Endothelial cell (in vitro differentiated cells): ENCODE measurements around the gene MISP. TPM values are rescaled to one million over a fixed set of nuclear protein-coding genes. Genes with fewer than 3 reads are reported as not detected.

Source experiments
- DNase-seq: peaks from one replicate; pipeline ENCODE4 v3.0.0; 2021; ENCODE audit warnings: low spot score
- H3K27ac Mint-ChIP-seq: one replicate; pipeline ENCODE4 v1.8.0; 2021; ENCODE audit warnings: mixed read lengths, inconsistent platforms; ENCODE audit not compliant: unreplicated experiment
- H3K27me3 Mint-ChIP-seq: one replicate; pipeline ENCODE4 v1.8.0; 2021; ENCODE audit warnings: mild to moderate bottlenecking, moderate library complexity, mixed read lengths, inconsistent platforms; ENCODE audit not compliant: unreplicated experiment
- H3K36me3 Mint-ChIP-seq: one replicate; pipeline ENCODE4 v1.8.0; 2021; ENCODE audit warnings: mild to moderate bottlenecking, low read depth, mixed read lengths, inconsistent platforms; ENCODE audit not compliant: unreplicated experiment
- H3K4me1 Mint-ChIP-seq: one replicate; pipeline ENCODE4 v1.8.0; 2021; ENCODE audit warnings: mild to moderate bottlenecking, mixed read lengths, inconsistent platforms; ENCODE audit not compliant: unreplicated experiment
- H3K4me3 Mint-ChIP-seq: one replicate; pipeline ENCODE4 v1.8.0; 2021; ENCODE audit warnings: mild to moderate bottlenecking, mixed read lengths, inconsistent platforms; ENCODE audit not compliant: unreplicated experiment
- H3K9me3 Mint-ChIP-seq: one replicate; pipeline ENCODE4 v1.8.0; 2021; ENCODE audit warnings: mixed read lengths, inconsistent platforms; ENCODE audit not compliant: unreplicated experiment
- total RNA-seq: library from RNA; stranded (reverse); fragmentation: NEBNext Ultra II Directional; extraction: Animal tissue kit (Norgen Biotek cat#: 25700); gene quantifications from one replicate; pipeline ENCODE4 v1.2.1, GENCODE V29; 2021; ENCODE audit not compliant: unreplicated experiment
- TF ChIP-seq, protein P1 (sequence below): fragments of 200-600 bp; sonication (generic); IDR thresholded peaks from one replicate; pipeline ENCODE4 v1.5.0; 2021; ENCODE audit warnings: antibody characterized with exemption; ENCODE audit not compliant: unreplicated experiment

MISP gene
- total RNA-seq, 1 donor from 2014 or later: not detected

DNA sequence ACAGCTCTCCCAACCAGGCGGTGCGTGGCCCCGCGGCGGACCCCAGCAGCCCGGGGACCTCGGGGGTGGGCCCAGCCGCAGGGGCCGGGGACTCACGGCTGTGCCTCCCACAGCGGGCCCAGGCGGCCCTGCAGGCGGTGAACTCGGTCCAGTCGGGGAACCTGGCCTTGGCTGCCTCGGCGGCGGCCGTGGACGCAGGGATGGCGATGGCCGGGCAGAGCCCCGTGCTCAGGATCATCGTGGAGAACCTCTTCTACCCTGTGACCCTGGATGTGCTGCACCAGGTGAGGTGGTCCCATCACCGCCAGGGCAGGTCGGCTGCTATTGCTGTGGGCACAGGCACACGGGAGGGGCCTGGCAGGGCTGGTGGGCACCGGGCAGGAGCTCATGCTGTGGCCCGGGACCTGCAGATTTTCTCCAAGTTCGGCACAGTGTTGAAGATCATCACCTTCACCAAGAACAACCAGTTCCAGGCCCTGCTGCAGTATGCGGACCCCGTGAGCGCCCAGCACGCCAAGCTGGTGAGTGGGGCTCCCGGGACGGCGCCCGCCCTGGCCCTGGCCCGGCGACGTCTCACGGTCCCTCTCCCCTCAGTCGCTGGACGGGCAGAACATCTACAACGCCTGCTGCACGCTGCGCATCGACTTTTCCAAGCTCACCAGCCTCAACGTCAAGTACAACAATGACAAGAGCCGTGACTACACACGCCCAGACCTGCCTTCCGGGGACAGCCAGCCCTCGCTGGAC, 53.7 kb downstream of the MISP start:
- Mint-ChIP-seq H3K4me1 (peaks cover 33% of the 10 kb centered on the region), H3K27ac (no peak overlapping the region), H3K27me3 (peaks cover 41% of the 10 kb centered on the region), H3K36me3 (peaks cover 34% of the 10 kb centered on the region), H3K4me3 (no peak overlapping the region), H3K9me3 (no peaks in the 10 kb centered on the region)
- TF ChIP-seq, protein P1, sequence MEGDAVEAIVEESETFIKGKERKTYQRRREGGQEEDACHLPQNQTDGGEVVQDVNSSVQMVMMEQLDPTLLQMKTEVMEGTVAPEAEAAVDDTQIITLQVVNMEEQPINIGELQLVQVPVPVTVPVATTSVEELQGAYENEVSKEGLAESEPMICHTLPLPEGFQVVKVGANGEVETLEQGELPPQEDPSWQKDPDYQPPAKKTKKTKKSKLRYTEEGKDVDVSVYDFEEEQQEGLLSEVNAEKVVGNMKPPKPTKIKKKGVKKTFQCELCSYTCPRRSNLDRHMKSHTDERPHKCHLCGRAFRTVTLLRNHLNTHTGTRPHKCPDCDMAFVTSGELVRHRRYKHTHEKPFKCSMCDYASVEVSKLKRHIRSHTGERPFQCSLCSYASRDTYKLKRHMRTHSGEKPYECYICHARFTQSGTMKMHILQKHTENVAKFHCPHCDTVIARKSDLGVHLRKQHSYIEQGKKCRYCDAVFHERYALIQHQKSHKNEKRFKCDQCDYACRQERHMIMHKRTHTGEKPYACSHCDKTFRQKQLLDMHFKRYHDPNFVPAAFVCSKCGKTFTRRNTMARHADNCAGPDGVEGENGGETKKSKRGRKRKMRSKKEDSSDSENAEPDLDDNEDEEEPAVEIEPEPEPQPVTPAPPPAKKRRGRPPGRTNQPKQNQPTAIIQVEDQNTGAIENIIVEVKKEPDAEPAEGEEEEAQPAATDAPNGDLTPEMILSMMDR: no peak
- no peak for DNase-seq

DNA sequence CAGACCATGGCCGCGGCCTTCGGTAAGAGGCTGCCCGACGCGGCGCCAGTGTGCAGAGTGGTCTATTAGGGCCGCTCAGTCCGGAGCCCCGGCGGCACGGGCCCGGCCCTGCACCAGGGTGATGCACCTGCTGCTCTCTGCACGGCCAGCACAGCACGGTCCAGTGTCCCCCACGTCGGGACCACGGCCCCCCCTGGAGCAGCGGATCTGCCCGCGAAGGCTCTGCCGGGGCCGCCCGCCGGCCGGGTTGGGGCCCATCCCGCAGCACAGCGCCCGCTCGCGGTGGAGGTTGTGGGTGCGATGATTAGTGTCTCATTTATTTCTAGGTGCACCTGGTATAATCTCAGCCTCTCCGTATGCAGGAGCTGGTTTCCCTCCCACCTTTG, 54.2 kb downstream of the MISP start:
- H3K27ac Mint-ChIP-seq: no peak overlapping the region
- TF ChIP-seq, protein P1: no peak
- H3K36me3 Mint-ChIP-seq: peaks cover 36% of the 10 kb centered on the region
- no peaks in the 10 kb centered on the region for H3K9me3 Mint-ChIP-seq
- peaks cover 41% of the 10 kb centered on the region for H3K27me3 Mint-ChIP-seq
- peaks cover 28% of the 10 kb centered on the region for H3K4me1 Mint-ChIP-seq
- no peak for DNase-seq
- H3K4me3 Mint-ChIP-seq: no peak overlapping the region

DNA sequence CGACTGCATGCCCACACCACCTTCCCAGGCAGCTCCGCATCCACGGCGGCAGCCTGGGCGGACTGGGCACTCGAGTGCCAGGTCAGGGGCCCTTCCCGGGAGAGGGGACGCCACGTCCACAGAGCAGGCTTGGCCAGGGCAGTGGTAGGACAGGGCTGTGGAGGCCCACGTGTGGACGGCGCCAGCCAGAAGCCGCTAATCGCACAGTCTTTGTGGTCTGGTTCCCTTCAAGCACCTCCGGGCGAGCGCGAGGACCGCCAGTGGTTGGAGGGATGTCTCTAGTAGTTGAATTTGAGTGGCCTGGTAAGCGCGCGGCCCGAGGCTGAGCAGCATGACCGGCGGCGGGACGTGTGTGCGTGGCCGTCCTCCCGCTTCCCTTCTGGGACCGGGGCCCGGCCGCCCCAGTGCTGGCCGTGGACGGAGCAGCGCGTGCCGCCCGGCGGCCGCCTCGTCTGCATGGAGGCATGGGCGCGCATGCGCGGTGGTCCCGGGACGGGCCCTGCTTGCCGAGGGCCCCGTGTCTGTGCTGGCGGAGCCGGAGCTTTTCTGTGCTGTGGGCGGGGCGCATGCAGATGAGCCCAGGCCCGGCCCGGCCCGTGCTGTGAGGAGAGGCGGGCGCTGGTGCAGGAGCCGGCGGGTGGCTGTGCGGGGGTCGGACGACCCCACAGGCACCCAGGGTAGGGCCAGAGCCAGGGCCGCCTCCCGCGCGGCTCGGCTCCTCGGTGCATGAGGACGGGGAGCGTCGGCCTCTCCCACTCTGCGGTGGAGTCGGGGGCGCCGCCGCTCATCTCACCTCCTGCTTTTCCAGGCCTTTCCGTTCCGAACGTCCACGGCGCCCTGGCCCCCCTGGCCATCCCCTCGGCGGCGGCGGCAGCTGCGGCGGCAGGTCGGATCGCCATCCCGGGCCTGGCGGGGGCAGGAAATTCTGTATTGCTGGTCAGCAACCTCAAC, 55.0 kb downstream of the MISP start:
- Mint-ChIP-seq H3K4me3 (no peak overlapping the region), H3K9me3 (no peaks in the 10 kb centered on the region), H3K27me3 (peaks cover 39% of the 10 kb centered on the region), H3K36me3 (peaks cover 33% of the 10 kb centered on the region), H3K4me1 (peaks cover 23% of the 10 kb centered on the region), H3K27ac (no peak overlapping the region)
- TF ChIP-seq, protein P1: no peak
- no peak for DNase-seq

DNA sequence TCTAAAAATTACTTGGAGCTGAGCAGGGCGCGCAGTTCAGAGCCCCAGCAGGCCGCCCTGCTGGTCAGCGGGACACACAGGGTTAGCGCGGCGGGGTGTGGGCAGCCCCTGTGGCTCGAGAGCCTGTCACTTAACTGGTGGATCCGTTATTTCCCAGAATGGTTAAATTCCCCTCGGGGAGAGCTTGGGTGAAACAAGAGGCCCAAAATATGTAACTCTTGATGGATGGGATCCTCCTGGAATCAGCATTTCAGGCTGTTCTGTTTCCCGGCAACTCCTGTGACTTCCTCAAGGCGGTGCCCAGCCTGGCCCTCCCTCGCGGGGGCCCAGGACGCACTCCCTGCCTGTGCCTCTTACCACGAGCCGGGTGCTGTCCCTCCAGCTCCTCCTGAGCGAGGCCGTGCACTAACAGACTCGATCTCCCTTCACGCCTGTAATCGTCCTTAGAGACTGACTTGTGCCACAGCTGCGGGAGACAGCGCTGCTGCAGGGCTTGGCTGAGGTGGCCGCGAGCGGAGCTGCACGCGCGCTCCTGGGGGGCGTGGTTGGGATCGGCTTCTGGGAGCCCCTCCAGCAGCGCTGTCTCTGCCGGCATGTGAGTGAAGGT, 56.0 kb downstream of the MISP start:
- H3K9me3 Mint-ChIP-seq: no peaks in the 10 kb centered on the region
- no peak for DNase-seq
- peaks cover 38% of the 10 kb centered on the region for H3K27me3 Mint-ChIP-seq
- peaks cover 17% of the 10 kb centered on the region for H3K4me1 Mint-ChIP-seq
- peaks cover 33% of the 10 kb centered on the region for H3K36me3 Mint-ChIP-seq
- peak overlapping the region; percentile 68 for H3K27ac Mint-ChIP-seq
- TF ChIP-seq, protein P1: no peak
- peak overlapping the region; percentile 82 for H3K4me3 Mint-ChIP-seq
